Astrocyte (in vitro differentiated cells and primary cell): Measurements from ENCODE around the gene ARSG. TPM values are rescaled to one million over a fixed set of nuclear protein-coding genes. Genes with fewer than 3 reads are reported as not detected.

Source experiments
- DNase-seq: peaks from one replicate; pipeline ENCODE4 v3.0.0-alpha.2; 2010; ENCODE audit warnings: low read depth
- FAIRE-seq: peaks from 2 replicates; lab custom pipeline; 2011; peaks lifted over from hg19 to GRCh38; lab: Jason Lieb, UNC
- H2AFZ ChIP-seq: 2 replicates; pipeline ENCODE4 v1.6.0; 2012; ENCODE audit warnings: low read depth, low read length, inconsistent platforms
- H3K27ac ChIP-seq: 2 replicates; pipeline ENCODE4 v1.5.1; 2011; ENCODE audit warnings: low read depth, low read length, inconsistent platforms
- H3K27me3 ChIP-seq: 2 replicates; pipeline ENCODE4 v1.6.0; 2011; ENCODE audit warnings: low read length, inconsistent platforms; ENCODE audit not compliant: insufficient read depth
- H3K36me3 ChIP-seq: 2 replicates; pipeline ENCODE4 v1.5.1; 2011; ENCODE audit warnings: low read length, inconsistent platforms; ENCODE audit not compliant: insufficient read depth
- H3K4me1 ChIP-seq: 2 replicates; pipeline ENCODE4 v1.5.1; 2011; ENCODE audit warnings: low read length, inconsistent platforms; ENCODE audit not compliant: insufficient read depth
- H3K4me2 ChIP-seq: 2 replicates; pipeline ENCODE4 v1.6.0; 2012; ENCODE audit warnings: low read length, inconsistent platforms
- H3K4me3 ChIP-seq: 2 replicates; pipeline ENCODE4 v1.5.1; 2011; ENCODE audit warnings: low read depth, mild to moderate bottlenecking, low read length, inconsistent platforms; ENCODE audit not compliant: insufficient read depth
- H3K79me2 ChIP-seq: 2 replicates; pipeline ENCODE4 v1.6.0; 2012; ENCODE audit warnings: mild to moderate bottlenecking, low read length, inconsistent platforms; ENCODE audit not compliant: insufficient read depth
- H3K9ac ChIP-seq: 2 replicates; pipeline ENCODE4 v1.6.0; 2012; ENCODE audit warnings: mild to moderate bottlenecking, low read length, inconsistent platforms
- H3K9me3 ChIP-seq: 2 replicates; pipeline ENCODE4 v1.5.1; 2012; ENCODE audit warnings: low read depth, mild to moderate bottlenecking, low read length, inconsistent platforms; ENCODE audit not compliant: insufficient read depth
- H4K20me1 ChIP-seq: 2 replicates; pipeline ENCODE4 v1.6.0; 2012; ENCODE audit warnings: low read length, inconsistent platforms; ENCODE audit not compliant: insufficient read depth
- H3K27ac Mint-ChIP-seq: one replicate; pipeline ENCODE4 v1.8.0; 2021; ENCODE audit warnings: mild to moderate bottlenecking, mixed read lengths; ENCODE audit not compliant: unreplicated experiment
- H3K27me3 Mint-ChIP-seq: one replicate; pipeline ENCODE4 v1.8.0; 2021; ENCODE audit warnings: low read depth, mixed read lengths; ENCODE audit not compliant: unreplicated experiment
- H3K36me3 Mint-ChIP-seq: one replicate; pipeline ENCODE4 v1.8.0; 2021; ENCODE audit warnings: low read depth, mixed read lengths; ENCODE audit not compliant: unreplicated experiment
- H3K4me1 Mint-ChIP-seq: one replicate; pipeline ENCODE4 v1.8.0; 2021; ENCODE audit warnings: low read depth, mixed read lengths; ENCODE audit not compliant: unreplicated experiment
- H3K4me3 Mint-ChIP-seq: one replicate; pipeline ENCODE4 v1.8.0; 2021; ENCODE audit warnings: mild to moderate bottlenecking, moderate library complexity, mixed read lengths; ENCODE audit not compliant: unreplicated experiment
- H3K9me3 Mint-ChIP-seq: one replicate; pipeline ENCODE4 v1.8.0; 2021; ENCODE audit warnings: mild to moderate bottlenecking, mixed read lengths; ENCODE audit not compliant: unreplicated experiment
- EZH2 ChIP-seq: IDR thresholded peaks from 2 replicates; pipeline ENCODE4 v1.6.1; 2012; ENCODE audit warnings: mild to moderate bottlenecking, low read length, inconsistent platforms; ENCODE audit not compliant: insufficient read depth
- total RNA-seq: library from RNA; stranded (reverse); gene quantifications from 2 replicates; pipeline ENCODE4 v1.2.1, GENCODE V29; 2021
- TF ChIP-seq, protein P1 (sequence below): IDR thresholded peaks from 2 replicates; pipeline ENCODE4 v1.5.1; 2011; ENCODE audit warnings: low read depth, mild to moderate bottlenecking, inconsistent platforms, low read length, moderate library complexity; ENCODE audit not compliant: insufficient read depth

Gene ARSG
- total RNA-seq, 1 donor from 2014 or later, result 2.6 TPM

DNA sequence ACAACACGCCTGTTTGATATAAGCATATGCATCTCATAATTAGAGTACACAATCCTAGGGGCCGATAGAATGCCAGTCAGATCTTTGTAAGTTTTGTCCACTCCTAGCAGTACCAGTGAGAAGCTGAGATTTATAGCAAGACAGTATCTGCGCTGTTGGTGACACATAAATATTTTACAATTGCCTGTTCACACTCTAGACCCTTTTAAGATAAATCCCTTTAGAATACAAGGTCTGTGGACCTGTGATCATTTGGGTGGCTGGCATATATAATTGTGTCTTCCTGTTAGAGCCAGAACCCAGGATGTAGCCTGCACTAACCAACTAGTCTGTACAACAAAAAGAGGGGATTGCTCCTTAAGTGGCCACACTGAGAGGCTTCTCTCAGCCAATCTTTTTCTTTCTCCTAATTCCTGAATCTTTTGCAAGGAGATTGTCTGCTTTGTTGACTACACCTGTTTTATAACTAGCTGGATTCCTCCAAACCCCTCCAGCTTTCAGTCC is 91.3 kb downstream of the ARSG start:
- H3K27ac ChIP-seq, result peak overlapping the region; percentile 4
- Mint-ChIP-seq H3K36me3 (peaks cover 2% of the 10 kb centered on the region), H3K27ac (no peak overlapping the region), H3K9me3 (no peaks in the 10 kb centered on the region), H3K4me3 (no peak overlapping the region), H3K4me1 (peaks cover 24% of the 10 kb centered on the region), H3K27me3 (peaks cover 6% of the 10 kb centered on the region)
- peak overlapping the region; percentile 4 for H3K9ac ChIP-seq
- H3K9me3 ChIP-seq, result no peaks in the 10 kb centered on the region
- TF ChIP-seq EZH2, result no peak
- TF ChIP-seq, protein P1, sequence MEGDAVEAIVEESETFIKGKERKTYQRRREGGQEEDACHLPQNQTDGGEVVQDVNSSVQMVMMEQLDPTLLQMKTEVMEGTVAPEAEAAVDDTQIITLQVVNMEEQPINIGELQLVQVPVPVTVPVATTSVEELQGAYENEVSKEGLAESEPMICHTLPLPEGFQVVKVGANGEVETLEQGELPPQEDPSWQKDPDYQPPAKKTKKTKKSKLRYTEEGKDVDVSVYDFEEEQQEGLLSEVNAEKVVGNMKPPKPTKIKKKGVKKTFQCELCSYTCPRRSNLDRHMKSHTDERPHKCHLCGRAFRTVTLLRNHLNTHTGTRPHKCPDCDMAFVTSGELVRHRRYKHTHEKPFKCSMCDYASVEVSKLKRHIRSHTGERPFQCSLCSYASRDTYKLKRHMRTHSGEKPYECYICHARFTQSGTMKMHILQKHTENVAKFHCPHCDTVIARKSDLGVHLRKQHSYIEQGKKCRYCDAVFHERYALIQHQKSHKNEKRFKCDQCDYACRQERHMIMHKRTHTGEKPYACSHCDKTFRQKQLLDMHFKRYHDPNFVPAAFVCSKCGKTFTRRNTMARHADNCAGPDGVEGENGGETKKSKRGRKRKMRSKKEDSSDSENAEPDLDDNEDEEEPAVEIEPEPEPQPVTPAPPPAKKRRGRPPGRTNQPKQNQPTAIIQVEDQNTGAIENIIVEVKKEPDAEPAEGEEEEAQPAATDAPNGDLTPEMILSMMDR, result no peak
- H3K4me3 ChIP-seq, result no peak overlapping the region
- DNase-seq, result no peak
- H4K20me1 ChIP-seq, result no peaks in the 10 kb centered on the region
- H3K79me2 ChIP-seq, result no peaks in the 10 kb centered on the region
- no peak for FAIRE-seq
- peaks cover 45% of the 10 kb centered on the region for H3K4me1 ChIP-seq
- no peaks in the 10 kb centered on the region for H3K36me3 ChIP-seq
- H3K4me2 ChIP-seq, result no peak overlapping the region
- no peak overlapping the region for H2AFZ ChIP-seq
- no peaks in the 10 kb centered on the region for H3K27me3 ChIP-seq

DNA sequence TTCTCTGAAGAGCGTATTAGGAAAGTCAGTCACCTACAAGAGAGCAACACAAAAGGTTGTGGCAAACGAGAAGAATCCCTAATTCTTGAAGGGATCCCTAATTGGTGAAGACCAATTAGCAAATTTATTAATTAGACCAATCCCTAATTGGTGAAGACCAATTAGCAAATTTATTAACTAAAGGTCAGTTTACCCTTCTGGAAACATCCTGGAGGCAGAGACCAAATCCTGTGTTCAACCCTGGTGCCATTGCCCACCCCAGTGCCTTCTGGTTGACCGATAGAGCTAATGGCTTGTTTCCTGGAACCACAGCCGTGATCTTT is 91.8 kb downstream of the ARSG start:
- H3K4me3 ChIP-seq, result no peak overlapping the region
- H4K20me1 ChIP-seq, result no peaks in the 10 kb centered on the region
- H3K9me3 ChIP-seq, result no peaks in the 10 kb centered on the region
- TF ChIP-seq, protein P1, result no peak
- no peak for TF ChIP-seq EZH2
- peak overlapping the region; percentile 4 for H3K9ac ChIP-seq
- peak overlapping the region; percentile 4 for H3K27ac ChIP-seq
- no peaks in the 10 kb centered on the region for H3K36me3 ChIP-seq
- Mint-ChIP-seq H3K27me3 (peaks cover 6% of the 10 kb centered on the region), H3K4me1 (peaks cover 22% of the 10 kb centered on the region), H3K4me3 (peak overlapping the region; percentile 0), H3K36me3 (peaks cover 2% of the 10 kb centered on the region), H3K9me3 (no peaks in the 10 kb centered on the region), H3K27ac (no peak overlapping the region)
- FAIRE-seq (no peak), DNase-seq (no peak)
- no peak overlapping the region for H2AFZ ChIP-seq
- H3K27me3 ChIP-seq, result no peaks in the 10 kb centered on the region
- H3K4me1 ChIP-seq, result peaks cover 40% of the 10 kb centered on the region
- no peaks in the 10 kb centered on the region for H3K79me2 ChIP-seq
- H3K4me2 ChIP-seq, result peak overlapping the region; percentile 72

DNA sequence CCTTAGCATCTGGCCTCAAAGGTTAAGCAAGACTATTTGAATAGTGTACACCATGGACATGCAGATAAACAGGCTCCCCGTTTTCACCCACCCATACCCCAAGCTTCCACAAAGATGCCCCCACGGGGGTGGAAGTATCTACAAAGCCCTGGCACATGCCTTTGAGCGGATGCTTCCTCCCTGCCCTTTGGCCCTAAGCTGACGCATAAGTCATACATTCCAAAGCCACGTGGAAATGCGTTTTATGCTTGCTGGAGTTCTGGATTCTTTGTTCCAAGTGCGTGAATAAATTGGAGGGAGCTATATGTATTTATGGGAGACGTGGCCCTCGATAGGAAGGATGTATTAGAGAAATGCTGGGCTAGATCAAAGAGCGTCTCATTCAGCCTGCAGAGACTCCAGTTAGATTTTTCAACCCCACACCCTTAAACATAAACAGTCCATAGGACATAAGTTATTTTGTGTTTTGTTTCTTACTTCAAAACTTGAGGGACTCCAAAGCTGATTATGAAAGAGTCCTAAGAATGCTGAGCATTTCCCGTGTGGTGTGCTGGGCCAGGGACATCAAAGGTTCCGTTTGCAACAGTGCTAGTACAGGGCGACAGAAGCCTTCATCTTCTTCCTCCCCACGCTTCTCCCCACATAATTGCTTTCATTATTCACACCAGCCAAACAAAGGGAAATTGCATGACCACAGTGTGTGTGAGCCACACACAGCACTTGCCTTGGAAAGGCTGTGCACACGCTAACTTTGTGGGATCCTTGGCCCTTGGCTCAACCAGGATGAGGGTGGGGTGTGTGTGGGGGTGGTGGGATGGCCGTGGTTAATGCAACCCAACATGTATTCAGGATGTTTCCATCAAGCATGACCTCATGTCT is 92.4 kb downstream of the ARSG start:
- no peaks in the 10 kb centered on the region for H4K20me1 ChIP-seq
- H3K27ac ChIP-seq, result peak overlapping the region; percentile 84
- Mint-ChIP-seq H3K27me3 (peaks cover 6% of the 10 kb centered on the region), H3K36me3 (peaks cover 2% of the 10 kb centered on the region), H3K4me3 (peak overlapping the region; percentile 0), H3K27ac (peak overlapping the region; percentile 75), H3K9me3 (no peaks in the 10 kb centered on the region), H3K4me1 (peaks cover 16% of the 10 kb centered on the region)
- peak overlapping the region; percentile 72 for H3K4me2 ChIP-seq
- H3K9me3 ChIP-seq, result no peaks in the 10 kb centered on the region
- H3K79me2 ChIP-seq, result no peaks in the 10 kb centered on the region
- H3K27me3 ChIP-seq, result no peaks in the 10 kb centered on the region
- peak overlapping the region; percentile 38 for H2AFZ ChIP-seq
- H3K36me3 ChIP-seq, result no peaks in the 10 kb centered on the region
- DNase-seq (peak; percentile 93), FAIRE-seq (no peak)
- H3K4me1 ChIP-seq, result peaks cover 34% of the 10 kb centered on the region
- TF ChIP-seq, protein P1, result no peak
- TF ChIP-seq EZH2, result no peak
- peak overlapping the region; percentile 66 for H3K9ac ChIP-seq
- H3K4me3 ChIP-seq, result peak overlapping the region; percentile 15
